K562 (cell line): ENCODE results near the gene ARL13B. TPM values are rescaled to one million over a fixed set of nuclear protein-coding genes. Genes with fewer than 3 reads are reported as not detected.

Experiments
- polyA plus RNA-seq, 8 experiments: library from polyadenylated mRNA; depleted of rRNA in 4 of 8; stranded (reverse) in 5 of 8; unstranded in 3 of 8; fragments of >200 nt; fragmentation: Nextera tagmentation in 2 of 8; fragmentation: Illumina TruSeq in 1 of 8; extraction: Ambion mirVana in 2 of 8; extraction: Trizol in 1 of 8; gene quantifications; 2 replicates each; pipeline versions ENCODE4 v1.2.1 to v1.2.3, GENCODE V29; 2011 to 2014; ENCODE audit warnings: inconsistent platforms in 1 of 8, missing spikeins in 1 of 8
- small RNA-seq: library from RNA; depleted of rRNA; stranded (forward); fragments of <200 nt; gene quantifications from one replicate; pipeline ENCODE3, GENCODE V24; 2014
- total RNA-seq, 7 experiments: library from RNA; depleted of rRNA in 6 of 7; stranded (reverse); fragments of >200 nt in 6 of 7; fragmentation: Illumina TruSeq in 2 of 7; extraction: Trizol in 2 of 7; gene quantifications; 2 replicates each; pipeline versions ENCODE4 v1.2.1 to v1.2.3, GENCODE V29; 2011 to 2021; ENCODE audit warnings: low replicate concordance in 1 of 7

Gene ARL13B
- total and polyA plus RNA-seq, 9 of the 15 experiments (the other 6 are each of a cell fraction or from before 2014, with no cell fraction given) = 4.1 to 16.9 (median 12.2) TPM

Small RNA genes lying within 50 kb of the gene (small RNA-seq; reads per million reads assigned to genes)
- gene RF00019 = not detected
- gene RNU6-511P = not detected

Other genes with a start within 250 kb of the ARL13B start
- gene PROS1, start 6.3 kb upstream of the ARL13B start, total RNA-seq (2014; rRNA removed) = 16.8 and 18.0 TPM in 2 replicates
- gene PROS1, start 6.3 kb upstream of the ARL13B start, total RNA-seq (2014; rRNA removed; fragmentation: Illumina TruSeq; extraction: Trizol) = 31.1 and 35.9 TPM in 2 replicates
- 27.9 and 29.7 TPM in 2 replicates for gene PROS1, start 6.3 kb upstream of the ARL13B start, total RNA-seq (2015; rRNA removed; fragmentation: Illumina TruSeq; extraction: Trizol)
- 22.6 and 22.7 TPM in 2 replicates for gene PROS1, start 6.3 kb upstream of the ARL13B start, total RNA-seq (2021)
- gene PROS1, start 6.3 kb upstream of the ARL13B start, polyA plus RNA-seq (2011; rRNA removed) = 30.8 and 50.5 TPM in 2 replicates
- 22.4 and 22.9 TPM in 2 replicates for gene PROS1, start 6.3 kb upstream of the ARL13B start, polyA plus RNA-seq (2014; fragmentation: Illumina TruSeq; extraction: Trizol)
- gene PROS1, start 6.3 kb upstream of the ARL13B start, polyA plus RNA-seq (2014; fragmentation: Nextera tagmentation; extraction: Ambion mirVana) = 1 to 10 TPM; 5.5 to 9.6 TPM
- gene PROS1, start 6.3 kb upstream of the ARL13B start, polyA plus RNA-seq (2014; rRNA removed) = 20.1 and 22.1 TPM in 2 replicates
- gene STX19, start 48.4 kb downstream of the ARL13B start, total RNA-seq (2014; rRNA removed) = not detected in 2 replicates
- not detected in 2 replicates for gene STX19, start 48.4 kb downstream of the ARL13B start, total RNA-seq (2014; rRNA removed; fragmentation: Illumina TruSeq; extraction: Trizol)
- gene STX19, start 48.4 kb downstream of the ARL13B start, total RNA-seq (2015; rRNA removed; fragmentation: Illumina TruSeq; extraction: Trizol) = not detected in 2 replicates
- not detected in 2 replicates for gene STX19, start 48.4 kb downstream of the ARL13B start, total RNA-seq (2021)
- not detected in 2 replicates for gene STX19, start 48.4 kb downstream of the ARL13B start, polyA plus RNA-seq (2011; rRNA removed)
- not detected in 2 replicates for gene STX19, start 48.4 kb downstream of the ARL13B start, polyA plus RNA-seq (2014; fragmentation: Illumina TruSeq; extraction: Trizol)
- under 1 TPM in 1 of 2 experiments, not detected in 1; 0.04 TPM for gene STX19, start 48.4 kb downstream of the ARL13B start, polyA plus RNA-seq (2014; fragmentation: Nextera tagmentation; extraction: Ambion mirVana)
- not detected in 2 replicates for gene STX19, start 48.4 kb downstream of the ARL13B start, polyA plus RNA-seq (2014; rRNA removed)
- 0.57 and 0.64 TPM in 2 replicates for gene DHFR2, start 82.8 kb downstream of the ARL13B start, total RNA-seq (2014; rRNA removed)
- 1.6 and 2.3 TPM in 2 replicates for gene DHFR2, start 82.8 kb downstream of the ARL13B start, total RNA-seq (2014; rRNA removed; fragmentation: Illumina TruSeq; extraction: Trizol)
- gene DHFR2, start 82.8 kb downstream of the ARL13B start, total RNA-seq (2015; rRNA removed; fragmentation: Illumina TruSeq; extraction: Trizol) = 1.4 and 1.7 TPM in 2 replicates
- 1.1 and 1.4 TPM in 2 replicates for gene DHFR2, start 82.8 kb downstream of the ARL13B start, total RNA-seq (2021)
- gene DHFR2, start 82.8 kb downstream of the ARL13B start, polyA plus RNA-seq (2011; rRNA removed) = 1.4 and 1.6 TPM in 2 replicates
- 1.4 TPM in 2 replicates for gene DHFR2, start 82.8 kb downstream of the ARL13B start, polyA plus RNA-seq (2014; fragmentation: Illumina TruSeq; extraction: Trizol)
- gene DHFR2, start 82.8 kb downstream of the ARL13B start, polyA plus RNA-seq (2014; fragmentation: Nextera tagmentation; extraction: Ambion mirVana) = under 1 TPM; 0.68 to 0.83 TPM
- gene DHFR2, start 82.8 kb downstream of the ARL13B start, polyA plus RNA-seq (2014; rRNA removed) = 0.82 and 1.1 TPM in 2 replicates
- 4.4 and 4.9 TPM in 2 replicates for gene NSUN3, start 82.9 kb downstream of the ARL13B start, total RNA-seq (2014; rRNA removed)
- gene NSUN3, start 82.9 kb downstream of the ARL13B start, total RNA-seq (2014; rRNA removed; fragmentation: Illumina TruSeq; extraction: Trizol) = 10.8 and 10.9 TPM in 2 replicates
- 9.2 and 12.3 TPM in 2 replicates for gene NSUN3, start 82.9 kb downstream of the ARL13B start, total RNA-seq (2015; rRNA removed; fragmentation: Illumina TruSeq; extraction: Trizol)
- 5.4 and 6.3 TPM in 2 replicates for gene NSUN3, start 82.9 kb downstream of the ARL13B start, total RNA-seq (2021)
- gene NSUN3, start 82.9 kb downstream of the ARL13B start, polyA plus RNA-seq (2011; rRNA removed) = 7.3 and 7.6 TPM in 2 replicates
- 6.5 and 9.9 TPM in 2 replicates for gene NSUN3, start 82.9 kb downstream of the ARL13B start, polyA plus RNA-seq (2014; fragmentation: Illumina TruSeq; extraction: Trizol)
- gene NSUN3, start 82.9 kb downstream of the ARL13B start, polyA plus RNA-seq (2014; fragmentation: Nextera tagmentation; extraction: Ambion mirVana) = 1 to 10 TPM; 6.9 to 8.1 TPM
- 5.2 and 7.7 TPM in 2 replicates for gene NSUN3, start 82.9 kb downstream of the ARL13B start, polyA plus RNA-seq (2014; rRNA removed)